Fibroblast of lung (primary cell): ENCODE data around the gene FAM222A. TPM values are rescaled to one million over a fixed set of nuclear protein-coding genes. Genes with fewer than 3 reads are reported as not detected.
A peak's percentile ranks its signal among the peaks of the same experiment; 100 is the strongest.

ENCODE experiments used
- DNase-seq, 2 donors: peaks; one replicate each; pipeline versions ENCODE4 v3.0.0 to v3.0.0-alpha.2; 2010; ENCODE audit warnings: low read depth in 2 of 2
- H2AFZ ChIP-seq: 2 replicates; pipeline ENCODE4 v1.5.1; 2012; ENCODE audit warnings: low read length, control low read depth, inconsistent platforms
- H3K27ac ChIP-seq: 2 replicates; pipeline ENCODE4 v1.5.1; 2011; ENCODE audit warnings: low read length, control low read depth; ENCODE audit not compliant: insufficient read depth
- H3K27me3 ChIP-seq: 2 replicates; pipeline ENCODE4 v1.5.1; 2011; ENCODE audit warnings: mild to moderate bottlenecking, low read length; ENCODE audit not compliant: control insufficient read depth, insufficient read depth
- H3K36me3 ChIP-seq: 2 replicates; pipeline ENCODE4 v1.5.1; 2011; ENCODE audit warnings: low read length; ENCODE audit not compliant: control insufficient read depth, insufficient read depth
- H3K4me1 ChIP-seq: 2 replicates; pipeline ENCODE4 v1.5.1; 2011; ENCODE audit warnings: low read length; ENCODE audit not compliant: control insufficient read depth, insufficient read depth; ENCODE audit errors: extremely low read depth
- H3K4me2 ChIP-seq: 2 replicates; pipeline ENCODE4 v1.5.1; 2011; ENCODE audit warnings: low read length, control low read depth; ENCODE audit not compliant: insufficient read depth; ENCODE audit errors: extremely low read depth
- H3K4me3 ChIP-seq, 4 experiments: fragments of 200-600 bp in 1 of 4; sonication (generic) in 1 of 4; replicated peaks in 1 of 4; 2 replicates each; pipeline ENCODE4 v1.5.1; 2011 to 2016; ENCODE audit warnings: low read length in 4 of 4, low read depth in 3 of 4, mild to moderate bottlenecking in 3 of 4, control low read depth in 2 of 4, inconsistent platforms in 1 of 4, mixed read lengths in 1 of 4; ENCODE audit not compliant: insufficient read depth in 1 of 4; ENCODE audit errors: control extremely low read depth in 1 of 4
- H3K79me2 ChIP-seq: 2 replicates; pipeline ENCODE4 v1.5.1; 2012; ENCODE audit warnings: mild to moderate bottlenecking, low read length, inconsistent platforms; ENCODE audit not compliant: control insufficient read depth, insufficient read depth
- H3K9ac ChIP-seq: 2 replicates; pipeline ENCODE4 v1.5.1; 2011; ENCODE audit warnings: mild to moderate bottlenecking, low read length, control low read depth; ENCODE audit not compliant: insufficient read depth
- H3K9me3 ChIP-seq: 2 replicates; pipeline ENCODE4 v1.5.1; 2012; ENCODE audit warnings: low read depth, low read length; ENCODE audit not compliant: control insufficient read depth, insufficient read depth
- H4K20me1 ChIP-seq: 2 replicates; pipeline ENCODE4 v1.5.1; 2011; ENCODE audit warnings: low read length; ENCODE audit not compliant: control insufficient read depth, insufficient read depth; ENCODE audit errors: extremely low read depth
- EZH2 ChIP-seq: IDR thresholded peaks from 2 replicates; pipeline ENCODE4 v1.5.1; 2012; ENCODE audit warnings: low read length, control low read depth, mild to moderate bottlenecking; ENCODE audit errors: missing control alignments
- polyA plus RNA-seq, 2 donors: library from polyadenylated mRNA; depleted of rRNA in 1 of 2; stranded (reverse) in 1 of 2; unstranded in 1 of 2; fragments of >200 nt; gene quantifications; 2 replicates each; pipeline ENCODE4 v1.2.1, GENCODE V29; 2011 to 2012; ENCODE audit warnings: missing spikeins in 1 of 2
- total RNA-seq: library from RNA; depleted of rRNA; stranded (reverse); fragments of >200 nt; gene quantifications from 2 replicates; pipeline ENCODE4 v1.2.1, GENCODE V29; 2014
- TF ChIP-seq, protein P1 (sequence below), 2 donors: IDR thresholded peaks in 1 of 2; conservative IDR thresholded peaks in 1 of 2; 1 replicate in 1 of 2; 2 replicates in 1 of 2; pipeline ENCODE4 v1.5.1; 2011 to 2012; ENCODE audit warnings: low read length in 2 of 2, control low read depth in 1 of 2, inconsistent platforms in 1 of 2, low read depth in 1 of 2, mild to moderate bottlenecking in 1 of 2

The FAM222A gene
- total and polyA plus RNA-seq, 2 donors (not counting 1 experiment from before 2014, with no cell fraction given), result 0.05 TPM; not detected in 1

- H3K4me3 ChIP-seq, result no peak overlapping the region
- no peaks in the 10 kb centered on the region for H3K4me1 ChIP-seq
- no peaks in the 10 kb centered on the region for H4K20me1 ChIP-seq
- TF ChIP-seq, protein P1, sequence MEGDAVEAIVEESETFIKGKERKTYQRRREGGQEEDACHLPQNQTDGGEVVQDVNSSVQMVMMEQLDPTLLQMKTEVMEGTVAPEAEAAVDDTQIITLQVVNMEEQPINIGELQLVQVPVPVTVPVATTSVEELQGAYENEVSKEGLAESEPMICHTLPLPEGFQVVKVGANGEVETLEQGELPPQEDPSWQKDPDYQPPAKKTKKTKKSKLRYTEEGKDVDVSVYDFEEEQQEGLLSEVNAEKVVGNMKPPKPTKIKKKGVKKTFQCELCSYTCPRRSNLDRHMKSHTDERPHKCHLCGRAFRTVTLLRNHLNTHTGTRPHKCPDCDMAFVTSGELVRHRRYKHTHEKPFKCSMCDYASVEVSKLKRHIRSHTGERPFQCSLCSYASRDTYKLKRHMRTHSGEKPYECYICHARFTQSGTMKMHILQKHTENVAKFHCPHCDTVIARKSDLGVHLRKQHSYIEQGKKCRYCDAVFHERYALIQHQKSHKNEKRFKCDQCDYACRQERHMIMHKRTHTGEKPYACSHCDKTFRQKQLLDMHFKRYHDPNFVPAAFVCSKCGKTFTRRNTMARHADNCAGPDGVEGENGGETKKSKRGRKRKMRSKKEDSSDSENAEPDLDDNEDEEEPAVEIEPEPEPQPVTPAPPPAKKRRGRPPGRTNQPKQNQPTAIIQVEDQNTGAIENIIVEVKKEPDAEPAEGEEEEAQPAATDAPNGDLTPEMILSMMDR (conservative IDR thresholded peaks at IDR 0.05 in 1 of 2, IDR thresholded peaks at IDR 0.05 in 1 of 2; ENCODE audit: low read depth in 1 of 2, low read length in 2 of 2), result no peak
- no peak for TF ChIP-seq EZH2
- H3K9me3 ChIP-seq, result no peaks in the 10 kb centered on the region
- H2AFZ ChIP-seq, result no peak overlapping the region
- no peaks in the 10 kb centered on the region for H3K36me3 ChIP-seq
- DNase-seq, result no peak
- no peak overlapping the region for H3K4me2 ChIP-seq
- H3K9ac ChIP-seq, result no peak overlapping the region
- no peak overlapping the region for H3K27ac ChIP-seq
- H3K79me2 ChIP-seq, result no peaks in the 10 kb centered on the region
- peaks cover 40% of the 10 kb centered on the region for H3K27me3 ChIP-seq
These were observed 4.0 kb downstream of the FAM222A start for GRCh38 chr12:109717390-109718357.

GRCh38 chr12:109718390-109718789 lies 4.8 kb downstream of the FAM222A start:
- no peaks in the 10 kb centered on the region for H3K4me1 ChIP-seq
- DNase-seq, result no peak
- no peaks in the 10 kb centered on the region for H3K9me3 ChIP-seq
- no peak overlapping the region for H3K4me3 ChIP-seq
- no peak overlapping the region for H2AFZ ChIP-seq
- H3K4me2 ChIP-seq, result no peak overlapping the region
- no peak overlapping the region for H3K27ac ChIP-seq
- no peak for TF ChIP-seq EZH2
- no peaks in the 10 kb centered on the region for H3K79me2 ChIP-seq
- H3K36me3 ChIP-seq, result no peaks in the 10 kb centered on the region
- H3K27me3 ChIP-seq, result peaks cover 36% of the 10 kb centered on the region
- H3K9ac ChIP-seq, result no peak overlapping the region
- no peaks in the 10 kb centered on the region for H4K20me1 ChIP-seq

GRCh38 chr12:109719123-109720022 lies 5.7 kb downstream of the FAM222A start:
- no peaks in the 10 kb centered on the region for H3K79me2 ChIP-seq
- no peaks in the 10 kb centered on the region for H3K4me1 ChIP-seq
- H3K36me3 ChIP-seq, result no peaks in the 10 kb centered on the region
- peaks cover 36% of the 10 kb centered on the region for H3K27me3 ChIP-seq
- DNase-seq, result no peak
- no peak overlapping the region for H3K4me3 ChIP-seq
- H4K20me1 ChIP-seq, result no peaks in the 10 kb centered on the region
- no peak overlapping the region for H3K27ac ChIP-seq
- no peak overlapping the region for H2AFZ ChIP-seq
- no peaks in the 10 kb centered on the region for H3K9me3 ChIP-seq
- H3K4me2 ChIP-seq, result no peak overlapping the region
- no peak overlapping the region for H3K9ac ChIP-seq
- no peak for TF ChIP-seq EZH2
- TF ChIP-seq, protein P1 (conservative IDR thresholded peaks at IDR 0.05 in 1 of 2, IDR thresholded peaks at IDR 0.05 in 1 of 2; ENCODE audit: low read depth in 1 of 2, low read length in 2 of 2), result peak; percentile 3 to 29
